PFSK-1 (cell line): ENCODE measurements around the gene PRDM11.

ENCODE experiments used
- FOXP2 ChIP-seq: optimal IDR thresholded peaks from 2 replicates; pipeline ENCODE3; 2011; ENCODE audit warnings: borderline replicate concordance, control low read depth, inconsistent platforms; ENCODE audit not compliant: insufficient read depth; ENCODE audit errors: extremely low read length, extremely low read depth
- POLR2AphosphoS5 ChIP-seq: IDR thresholded peaks from 2 replicates; pipeline ENCODE4 v1.6.1; 2012; ENCODE audit warnings: low read depth, mild to moderate bottlenecking, control low read depth, low read length, moderate library complexity
- SIN3A ChIP-seq: IDR thresholded peaks from 2 replicates; pipeline ENCODE4 v1.6.1; 2012; ENCODE audit warnings: mild to moderate bottlenecking, low read length, moderate library complexity, borderline replicate concordance; ENCODE audit not compliant: insufficient read depth
- TAF1 ChIP-seq: IDR thresholded peaks from 2 replicates; pipeline ENCODE4 v1.6.1; 2012; ENCODE audit warnings: low read length, control low read depth, borderline replicate concordance; ENCODE audit not compliant: insufficient read depth
- TF ChIP-seq, protein P1 (sequence below), 2 experiments: IDR thresholded peaks; 2 replicates each; pipeline versions ENCODE4 v1.6.1 to v1.8.0; 2011 to 2012; ENCODE audit warnings: low read depth in 2 of 2, low read length in 2 of 2, control low read depth in 1 of 2, inconsistent platforms in 1 of 2, mild to moderate bottlenecking in 1 of 2, moderate library complexity in 1 of 2; ENCODE audit not compliant: insufficient read depth in 1 of 2

Gene PRDM11

DNA sequence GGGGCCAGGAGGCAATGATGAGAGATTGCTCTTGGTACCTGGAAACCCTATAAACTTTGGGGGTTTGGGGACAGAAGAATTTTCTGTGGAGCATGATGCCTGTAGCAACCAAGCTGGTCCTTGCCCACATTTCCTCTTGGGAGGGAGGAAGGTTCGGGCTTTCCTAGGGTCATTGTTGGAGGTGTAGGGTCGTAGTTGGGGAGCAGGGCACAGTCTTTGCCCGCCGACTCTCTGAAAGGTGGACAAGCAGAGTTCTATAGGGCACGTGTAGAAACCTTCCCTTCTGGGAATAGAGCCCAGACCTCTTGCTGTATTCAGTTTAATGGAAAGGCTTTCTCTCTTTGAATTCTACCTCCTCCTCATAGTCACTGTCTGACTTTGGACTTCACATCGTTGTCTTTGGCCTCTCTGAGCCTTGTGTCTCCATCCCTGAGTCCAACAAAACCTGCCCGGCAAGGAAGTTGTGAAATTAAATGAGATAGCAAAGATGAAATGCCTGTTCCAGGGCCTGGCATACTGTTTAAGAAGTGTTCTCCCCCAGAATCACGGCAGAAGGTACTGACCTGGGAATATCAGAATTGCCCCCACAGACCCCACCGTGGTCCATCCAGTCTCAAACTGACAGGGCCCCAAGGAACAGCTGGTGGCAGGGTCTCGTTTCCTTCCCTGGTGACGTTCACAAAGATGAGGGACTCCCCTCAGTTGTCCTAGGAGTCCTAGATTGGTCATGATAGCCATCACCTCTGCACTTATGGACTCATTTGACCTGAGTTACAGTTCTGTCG, 1.6 kb downstream of the PRDM11 start:
- TF ChIP-seq FOXP2, result no peak
- TF ChIP-seq, protein P1, sequence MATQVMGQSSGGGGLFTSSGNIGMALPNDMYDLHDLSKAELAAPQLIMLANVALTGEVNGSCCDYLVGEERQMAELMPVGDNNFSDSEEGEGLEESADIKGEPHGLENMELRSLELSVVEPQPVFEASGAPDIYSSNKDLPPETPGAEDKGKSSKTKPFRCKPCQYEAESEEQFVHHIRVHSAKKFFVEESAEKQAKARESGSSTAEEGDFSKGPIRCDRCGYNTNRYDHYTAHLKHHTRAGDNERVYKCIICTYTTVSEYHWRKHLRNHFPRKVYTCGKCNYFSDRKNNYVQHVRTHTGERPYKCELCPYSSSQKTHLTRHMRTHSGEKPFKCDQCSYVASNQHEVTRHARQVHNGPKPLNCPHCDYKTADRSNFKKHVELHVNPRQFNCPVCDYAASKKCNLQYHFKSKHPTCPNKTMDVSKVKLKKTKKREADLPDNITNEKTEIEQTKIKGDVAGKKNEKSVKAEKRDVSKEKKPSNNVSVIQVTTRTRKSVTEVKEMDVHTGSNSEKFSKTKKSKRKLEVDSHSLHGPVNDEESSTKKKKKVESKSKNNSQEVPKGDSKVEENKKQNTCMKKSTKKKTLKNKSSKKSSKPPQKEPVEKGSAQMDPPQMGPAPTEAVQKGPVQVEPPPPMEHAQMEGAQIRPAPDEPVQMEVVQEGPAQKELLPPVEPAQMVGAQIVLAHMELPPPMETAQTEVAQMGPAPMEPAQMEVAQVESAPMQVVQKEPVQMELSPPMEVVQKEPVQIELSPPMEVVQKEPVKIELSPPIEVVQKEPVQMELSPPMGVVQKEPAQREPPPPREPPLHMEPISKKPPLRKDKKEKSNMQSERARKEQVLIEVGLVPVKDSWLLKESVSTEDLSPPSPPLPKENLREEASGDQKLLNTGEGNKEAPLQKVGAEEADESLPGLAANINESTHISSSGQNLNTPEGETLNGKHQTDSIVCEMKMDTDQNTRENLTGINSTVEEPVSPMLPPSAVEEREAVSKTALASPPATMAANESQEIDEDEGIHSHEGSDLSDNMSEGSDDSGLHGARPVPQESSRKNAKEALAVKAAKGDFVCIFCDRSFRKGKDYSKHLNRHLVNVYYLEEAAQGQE (IDR thresholded peaks at IDR 0.05; ENCODE audit: insufficient read depth in 1 of 2, low read depth in 2 of 2, low read length in 2 of 2), result no peak
- TF ChIP-seq POLR2AphosphoS5, result no peak

DNA sequence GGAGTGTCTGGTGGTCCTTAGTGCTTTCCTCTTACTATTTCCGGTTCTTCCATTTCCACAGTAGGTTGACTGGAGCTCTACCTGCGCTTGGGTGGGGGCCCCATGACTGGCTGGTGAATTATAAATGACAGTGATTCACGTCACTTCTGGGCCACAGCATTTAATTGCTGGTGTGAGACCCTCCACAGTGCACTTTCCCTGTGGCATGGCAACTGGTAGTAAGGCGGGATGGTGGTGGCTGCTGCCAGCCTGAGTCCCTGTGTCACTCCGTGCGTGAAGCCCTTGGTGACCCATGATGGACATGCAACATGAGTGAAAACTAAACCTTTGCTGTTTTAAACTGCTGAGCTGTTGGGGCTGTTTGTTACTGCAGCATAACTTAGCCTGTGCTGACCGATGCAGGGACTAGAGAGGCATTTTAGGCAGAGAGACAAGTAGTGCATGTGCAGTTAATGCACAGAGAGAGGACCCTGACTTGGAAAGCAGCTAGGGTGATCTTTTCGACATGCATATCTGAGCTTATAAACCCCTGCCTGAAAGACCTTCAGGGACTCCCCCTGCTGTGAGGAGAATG, 3.1 kb downstream of the PRDM11 start:
- TF ChIP-seq POLR2AphosphoS5 (no peak), FOXP2 (no peak), SIN3A (no peak), TAF1 (no peak)
- TF ChIP-seq, protein P1 (IDR thresholded peaks at IDR 0.05; ENCODE audit: insufficient read depth in 1 of 2, low read depth in 2 of 2, low read length in 2 of 2), result no peak

DNA sequence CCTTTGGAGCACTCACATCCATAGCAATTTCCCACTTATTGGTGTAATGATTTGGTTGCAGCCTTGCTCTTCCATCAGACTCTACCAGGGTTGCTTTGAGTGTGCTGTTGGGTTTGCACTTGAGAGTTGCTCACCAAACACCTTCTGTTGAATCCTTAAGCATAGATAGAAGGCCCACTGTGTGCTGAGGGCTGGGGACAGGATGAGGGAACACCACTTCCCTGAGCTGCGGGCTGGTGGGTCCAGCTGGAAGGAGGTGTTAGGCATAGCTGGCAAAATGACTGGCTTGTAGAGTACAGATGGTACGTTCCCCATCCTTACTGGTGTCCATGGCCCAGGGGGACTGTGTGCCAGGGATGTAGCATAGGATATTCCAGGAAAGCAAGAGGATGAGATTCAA, 3.9 kb downstream of the PRDM11 start:
- no peak for TF ChIP-seq SIN3A
- TF ChIP-seq FOXP2, result no peak
- TF ChIP-seq, protein P1 (IDR thresholded peaks at IDR 0.05; ENCODE audit: insufficient read depth in 1 of 2, low read depth in 2 of 2, low read length in 2 of 2), result no peak
- no peak for TF ChIP-seq TAF1
- TF ChIP-seq POLR2AphosphoS5, result no peak

DNA sequence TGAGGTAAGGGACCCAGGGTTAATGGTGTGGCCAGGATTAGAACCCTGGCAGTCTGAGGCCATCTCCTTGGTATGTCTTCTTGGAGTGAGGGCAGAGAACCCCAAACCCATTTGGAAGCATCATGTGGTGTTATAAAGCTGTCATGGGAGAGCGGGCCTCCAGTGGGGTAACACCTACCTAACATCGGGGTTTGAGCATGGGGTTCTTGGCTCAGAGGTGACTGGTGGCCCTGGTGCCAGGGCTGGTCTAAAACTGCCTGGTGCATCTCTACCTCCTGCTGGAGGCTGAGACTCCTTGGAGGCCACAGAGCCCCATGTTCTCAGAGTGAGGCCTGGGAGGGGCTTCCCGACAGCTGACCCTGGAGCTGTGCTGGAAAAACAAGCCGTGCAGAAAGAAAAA, 4.5 kb downstream of the PRDM11 start:
- TF ChIP-seq POLR2AphosphoS5, result no peak
- no peak for TF ChIP-seq SIN3A
- TF ChIP-seq, protein P1 (IDR thresholded peaks at IDR 0.05; ENCODE audit: insufficient read depth in 1 of 2, low read depth in 2 of 2, low read length in 2 of 2), result no peak
- no peak for TF ChIP-seq FOXP2
- no peak for TF ChIP-seq TAF1
